Stimulated activated naive CD4-positive, alpha-beta T cell treated with Interleukin-2 at 50 U/mL for 16 hours (primary cell): ENCODE measurements around the gene MEGF11.

ENCODE experiments used
- DNase-seq: peaks from one replicate; lab custom pipeline; 2025; lab: John Stamatoyannopoulos, UW

MEGF11 gene

DNA sequence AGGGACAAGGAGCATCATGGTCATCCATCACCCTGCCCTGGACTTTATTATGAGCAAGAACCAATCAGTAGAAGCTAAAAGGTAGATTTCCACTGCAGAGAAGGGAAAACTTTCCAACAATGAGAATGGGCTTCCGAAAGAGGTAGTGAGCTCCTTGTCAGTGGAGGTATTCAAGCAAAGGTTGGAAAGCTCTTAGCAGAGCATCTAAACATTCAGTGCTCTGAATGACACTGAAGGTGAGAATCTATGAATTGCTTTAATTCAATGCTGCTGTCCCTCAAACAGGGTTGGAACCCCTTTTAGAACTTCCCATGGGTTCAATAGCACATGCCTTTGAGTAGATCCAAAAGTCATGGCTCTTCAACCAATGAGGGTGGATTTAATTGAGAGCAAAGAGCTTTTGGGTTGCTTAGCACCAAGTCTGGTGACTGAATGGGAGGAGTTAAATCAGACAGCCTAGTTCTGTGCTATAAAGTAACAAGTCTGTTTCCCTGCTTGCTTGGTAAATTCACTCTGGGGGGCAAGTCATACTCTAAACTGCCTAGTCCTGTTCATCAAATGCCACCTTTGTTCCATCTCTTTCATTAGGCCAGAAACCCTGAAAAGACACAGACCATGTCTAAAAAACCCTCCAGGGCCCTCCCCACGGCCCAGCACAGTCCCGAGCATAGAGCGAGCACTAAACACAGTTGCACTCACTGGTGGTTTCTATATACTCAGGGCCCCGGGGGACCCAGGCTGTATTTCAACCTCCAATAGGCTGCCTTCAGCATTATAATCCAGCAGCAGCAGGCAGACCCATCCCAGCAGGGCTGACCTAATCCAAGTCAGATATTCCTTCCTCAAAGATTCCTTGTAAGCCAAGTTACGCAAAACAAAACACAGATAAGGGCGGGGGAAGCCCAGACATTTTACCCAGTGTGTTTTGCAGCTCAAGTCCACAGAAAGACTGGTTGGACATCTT is 161.2 kb downstream of the MEGF11 start:
- no peak for DNase-seq

DNA sequence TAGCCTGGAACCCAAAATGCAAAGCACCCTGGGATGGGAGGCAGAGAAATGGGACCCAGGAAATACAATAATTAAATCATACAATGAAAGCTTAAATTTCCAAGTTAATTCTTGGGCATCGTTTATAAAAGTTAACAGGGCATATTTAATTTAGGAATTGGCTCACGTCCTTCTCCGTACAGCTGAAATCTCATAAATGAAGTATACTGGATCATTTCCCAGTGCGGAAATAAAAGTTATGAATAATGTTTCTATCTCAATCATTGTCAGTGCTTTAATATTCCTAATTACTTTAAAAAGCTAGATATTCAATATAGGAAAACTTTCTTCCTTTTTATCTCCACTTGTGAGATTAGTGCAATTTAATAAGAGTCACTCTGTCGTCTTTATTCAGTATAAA is 164.0 kb downstream of the MEGF11 start:
- no peak for DNase-seq

DNA sequence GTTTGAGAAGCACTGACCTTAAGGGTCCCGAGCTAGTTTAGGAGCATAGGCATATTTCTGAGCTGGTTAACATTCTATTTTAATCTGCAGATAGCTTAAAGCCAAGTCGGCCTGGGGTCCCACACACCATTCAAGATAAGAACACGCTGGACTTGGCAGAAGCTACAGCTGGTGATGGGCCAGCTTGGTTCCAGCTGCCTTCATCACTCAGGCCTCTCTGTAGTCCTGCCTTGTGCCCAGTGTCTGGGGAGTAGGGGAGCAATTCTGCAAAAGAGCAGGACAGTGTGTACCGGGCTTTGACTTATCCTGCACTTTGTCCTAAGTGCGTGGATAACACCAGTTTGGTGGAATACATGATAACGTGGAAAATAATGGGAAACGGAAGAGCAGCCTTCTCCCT is 164.5 kb downstream of the MEGF11 start:
- no peak for DNase-seq

- DNase-seq, result no peak
These were observed 168.4 kb downstream of the MEGF11 start for GRCh38 chr15:66085128-66085527.

GRCh38 chr15:66084704-66085103 is 168.8 kb downstream of the MEGF11 start:
- DNase-seq, result no peak

- DNase-seq, result no peak
These were observed 172.7 kb downstream of the MEGF11 start for GRCh38 chr15:66080717-66081398.

DNA sequence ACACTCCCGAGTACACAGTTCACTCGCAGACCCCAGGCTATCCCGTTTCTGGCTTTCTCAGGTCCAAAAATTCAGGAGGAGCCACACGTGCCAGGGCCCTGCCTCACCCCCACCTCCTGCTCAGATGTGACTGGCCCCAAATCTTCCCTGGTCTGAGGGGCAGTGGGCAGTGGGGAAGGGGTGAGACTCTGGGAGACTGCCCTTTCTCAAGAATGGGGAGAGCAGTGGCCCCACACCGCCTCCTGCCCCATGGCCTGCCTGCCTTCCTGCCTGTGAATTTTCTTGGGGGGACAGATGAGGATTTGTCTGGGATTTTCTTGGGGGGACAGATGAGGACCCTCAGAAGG is 174.6 kb downstream of the MEGF11 start:
- no peak for DNase-seq

DNA sequence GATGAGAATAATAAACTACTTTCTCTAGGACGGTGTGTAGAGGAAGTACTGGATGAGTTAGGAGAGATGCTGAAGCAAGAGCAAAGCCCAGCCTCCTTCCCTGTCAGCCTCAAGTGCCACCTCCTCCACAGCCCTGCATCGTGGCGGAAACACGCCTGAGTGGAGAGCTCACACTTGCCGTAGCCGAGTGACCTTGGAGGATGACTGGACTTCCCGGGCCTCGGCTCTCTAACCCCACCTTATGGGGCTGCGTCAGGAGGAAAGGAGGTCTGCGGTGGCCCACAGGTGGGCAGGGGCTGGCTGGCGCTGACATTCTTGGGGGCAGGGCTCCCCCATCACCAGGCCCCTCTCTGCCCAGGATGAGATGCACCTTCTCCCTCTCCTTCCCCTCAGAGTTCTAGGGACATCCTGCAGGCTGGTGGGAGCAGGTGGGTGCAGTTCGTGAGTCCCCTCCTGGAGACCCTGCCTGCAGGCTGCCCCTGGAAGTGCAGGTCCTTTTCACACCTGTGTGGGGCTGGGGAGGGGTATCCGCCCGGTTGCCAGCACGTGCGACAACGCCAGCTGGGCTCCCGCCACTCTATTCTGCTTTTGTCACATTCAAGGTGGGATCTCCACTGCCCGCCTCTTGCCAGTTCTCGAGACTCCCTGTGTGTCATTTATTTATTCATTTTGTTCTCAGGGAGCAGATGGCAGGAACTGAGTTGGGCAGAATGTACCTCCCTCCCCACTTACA is 175.2 kb downstream of the MEGF11 start:
- DNase-seq, result no peak

DNA sequence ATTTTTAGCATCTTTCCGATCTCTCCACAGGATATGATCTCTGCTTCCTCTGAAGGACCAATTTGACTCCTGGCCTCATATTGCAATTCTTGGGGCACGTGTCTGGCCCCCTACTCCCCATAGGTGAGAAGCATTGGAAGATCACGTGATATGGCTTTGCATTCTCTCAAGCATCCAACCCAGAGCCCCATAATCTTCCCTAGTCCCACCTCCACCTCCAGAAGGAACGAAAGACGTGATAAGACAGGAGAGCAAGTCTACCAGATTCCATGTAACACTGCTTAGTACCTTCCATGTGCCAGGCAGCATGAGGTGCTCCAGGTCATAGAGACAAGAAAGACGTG is 176.3 kb downstream of the MEGF11 start:
- no peak for DNase-seq

DNA sequence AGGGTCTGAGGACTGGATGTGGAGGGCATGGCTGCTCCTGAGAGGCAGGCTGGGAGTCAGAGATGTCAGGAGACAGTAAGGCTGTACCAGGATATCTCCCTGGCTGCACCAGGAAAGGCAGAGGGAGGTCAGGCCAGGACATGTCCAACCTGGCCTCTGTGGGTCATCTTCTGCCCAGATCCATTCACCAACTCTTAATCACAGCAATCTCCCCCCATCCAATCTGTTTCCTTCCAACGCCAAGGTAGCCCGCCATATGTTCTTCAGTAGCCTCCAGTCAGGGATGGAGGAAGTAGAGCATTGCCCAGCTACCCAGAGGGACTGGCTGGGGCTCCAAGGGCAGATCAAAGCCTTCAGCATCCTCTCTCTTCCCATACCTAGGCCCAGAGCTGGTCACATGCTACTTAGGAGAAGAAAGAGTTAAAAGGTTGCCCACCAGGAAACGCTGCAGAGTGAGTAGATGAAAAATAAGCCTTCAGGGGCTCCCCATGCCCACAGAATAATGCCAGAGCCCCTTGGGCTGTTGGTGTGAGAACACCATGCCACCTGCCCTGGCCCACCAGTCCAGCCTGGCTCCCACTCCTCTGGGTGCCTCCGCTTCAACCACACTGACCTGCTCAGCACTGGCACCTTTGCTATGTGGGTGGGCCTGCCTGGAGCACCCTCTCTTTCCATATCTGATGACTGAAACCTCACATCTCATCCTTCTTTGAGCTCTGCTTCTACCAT is 176.8 kb downstream of the MEGF11 start:
- no peak for DNase-seq

DNA sequence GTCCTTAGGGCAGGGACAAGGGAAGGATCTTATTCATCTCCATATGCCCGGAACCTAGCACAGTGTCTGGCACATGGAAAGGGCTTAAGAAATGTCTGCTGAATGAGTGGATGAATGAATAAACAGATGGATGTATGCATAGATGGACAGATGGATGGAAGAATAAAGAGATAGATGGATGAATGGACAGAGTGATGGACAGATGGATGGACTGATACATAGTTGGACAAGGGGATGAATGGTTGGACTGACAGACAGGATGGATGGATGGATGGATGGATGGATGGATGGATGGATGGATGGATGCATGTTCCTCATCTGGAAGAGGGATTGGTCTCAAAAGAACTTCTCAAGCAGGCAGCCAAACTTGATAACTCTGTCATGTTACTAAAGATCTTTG is 177.6 kb downstream of the MEGF11 start:
- DNase-seq, result no peak

DNA sequence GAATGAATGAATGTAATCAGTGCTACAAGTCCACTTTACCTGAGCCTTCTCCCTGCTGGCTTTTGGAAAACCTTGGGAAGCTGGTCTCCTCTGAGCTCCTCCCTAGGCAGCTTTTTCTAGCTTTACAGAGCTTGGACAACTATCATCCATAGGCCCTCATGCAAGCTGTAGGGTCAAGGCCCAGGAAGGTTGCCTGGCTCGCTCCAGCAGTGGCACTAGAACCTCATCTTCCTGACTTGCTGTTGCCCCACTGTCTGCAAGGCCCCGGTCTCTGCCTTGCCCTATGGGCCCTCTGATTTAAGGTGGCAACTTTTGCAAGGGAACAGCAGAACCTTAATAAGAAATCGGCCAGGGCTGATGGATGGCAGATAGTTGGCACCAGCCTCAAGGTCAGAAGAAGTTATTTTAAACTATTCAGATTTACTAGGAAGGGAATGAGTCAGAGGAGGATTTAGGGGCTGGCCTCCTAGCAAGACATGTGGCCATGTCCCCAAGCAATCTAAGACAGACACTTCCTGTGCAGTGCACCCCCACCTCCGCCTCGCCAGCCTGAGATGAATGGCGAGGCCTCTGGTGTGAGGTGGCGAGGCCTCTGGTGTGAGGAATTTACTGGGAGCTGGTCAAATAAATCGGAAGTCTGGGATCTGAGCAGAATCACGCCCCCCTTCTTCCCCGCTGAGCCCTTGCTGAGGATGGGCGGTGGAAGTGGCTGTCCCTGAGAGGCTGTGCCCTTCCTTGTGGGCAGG is 180.8 kb downstream of the MEGF11 start:
- no peak for DNase-seq

DNA sequence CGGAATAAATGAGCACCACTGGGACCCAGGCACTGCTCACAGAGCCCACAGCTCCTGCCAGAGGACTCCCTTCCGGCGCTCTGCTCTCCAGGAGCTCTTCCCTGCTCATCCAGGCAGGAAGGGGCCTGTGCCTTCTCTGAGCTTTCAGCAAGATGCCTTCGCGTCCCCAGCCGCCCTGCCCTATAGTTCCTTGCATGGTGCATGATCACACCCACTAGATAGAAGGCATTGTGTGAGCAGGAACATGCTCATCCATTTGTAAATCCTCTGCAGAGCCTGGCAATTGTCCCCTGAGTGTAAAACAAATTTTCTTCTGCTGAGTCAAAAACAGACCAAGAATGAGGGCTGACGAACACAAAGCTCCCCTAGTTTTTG is 181.6 kb downstream of the MEGF11 start:
- no peak for DNase-seq

DNA sequence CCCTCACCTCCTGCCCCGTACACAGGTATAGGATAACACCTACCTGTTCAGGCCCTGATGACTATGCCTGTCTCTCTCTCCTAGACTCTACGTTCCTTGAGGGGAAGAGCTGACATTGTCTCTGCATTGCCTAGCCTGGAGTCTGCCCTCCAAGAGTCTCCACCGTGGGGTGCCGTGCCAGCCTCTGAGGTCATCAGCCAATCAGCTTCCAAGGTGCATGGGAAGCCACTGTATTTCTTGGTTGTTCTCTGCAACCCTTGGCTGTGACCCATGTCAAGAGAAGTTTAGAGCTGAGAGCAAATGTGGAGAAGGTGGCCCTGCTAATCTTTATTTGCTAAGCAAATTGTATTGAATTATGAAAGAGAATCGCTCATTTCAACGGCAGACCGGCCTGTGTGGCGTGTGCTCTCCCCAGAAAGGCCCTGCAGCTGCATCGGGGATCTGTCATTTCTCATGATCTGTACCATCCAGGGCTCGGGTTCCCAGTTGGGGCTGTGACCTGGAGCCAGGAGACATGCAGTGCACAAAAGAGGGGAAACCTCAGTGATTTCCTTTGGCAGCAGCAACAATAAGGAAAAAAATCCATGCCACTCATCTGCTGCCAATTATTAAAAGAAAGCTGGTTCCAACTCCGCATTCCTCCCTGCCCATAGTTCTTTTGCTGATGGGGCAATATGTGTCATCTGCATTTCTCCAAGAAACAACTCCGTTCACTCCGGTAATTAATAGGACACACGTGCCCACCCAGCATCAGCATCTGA is 182.2 kb downstream of the MEGF11 start:
- no peak for DNase-seq

- DNase-seq, result no peak
These were observed 183.2 kb downstream of the MEGF11 start for GRCh38 chr15:66070220-66070934.

DNA sequence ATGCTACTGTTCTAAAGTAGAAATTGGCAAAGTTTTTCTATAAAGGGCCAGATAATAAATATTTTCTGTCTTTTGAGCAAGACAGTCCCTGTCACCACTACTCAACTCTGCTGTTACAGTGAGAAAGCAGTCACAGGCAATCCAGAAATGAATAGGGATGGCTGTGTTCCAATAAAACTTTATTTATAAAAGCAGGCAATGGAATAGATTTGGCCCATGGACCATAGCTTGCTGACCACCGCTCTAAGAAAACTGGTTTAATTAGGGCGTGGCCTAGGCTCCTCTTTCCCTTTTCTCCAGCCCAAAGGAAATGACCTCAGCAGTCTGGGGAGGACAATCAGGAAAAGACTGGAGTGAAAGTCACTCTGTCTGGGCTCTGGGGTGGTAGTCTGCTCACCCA is 183.8 kb downstream of the MEGF11 start:
- DNase-seq, result no peak

DNA sequence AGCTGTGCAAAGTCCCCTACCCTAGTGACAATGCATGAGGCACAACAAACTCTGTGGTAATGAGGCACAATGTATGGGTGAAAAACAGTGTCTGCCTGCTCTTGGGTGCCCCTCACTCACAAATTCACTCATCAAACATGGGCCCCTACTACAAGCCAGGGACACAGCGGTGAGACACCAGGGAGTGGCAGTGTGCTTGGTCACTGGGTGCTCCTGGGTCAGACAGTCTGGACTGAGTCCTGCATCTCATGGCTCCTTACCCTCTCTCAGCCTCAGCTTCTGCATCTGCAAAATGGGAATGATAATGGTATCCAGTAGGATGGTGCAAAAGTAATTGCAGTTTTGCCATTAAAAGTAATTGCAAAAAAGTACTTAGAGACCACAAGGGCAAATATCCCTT is 184.7 kb downstream of the MEGF11 start:
- no peak for DNase-seq

DNA sequence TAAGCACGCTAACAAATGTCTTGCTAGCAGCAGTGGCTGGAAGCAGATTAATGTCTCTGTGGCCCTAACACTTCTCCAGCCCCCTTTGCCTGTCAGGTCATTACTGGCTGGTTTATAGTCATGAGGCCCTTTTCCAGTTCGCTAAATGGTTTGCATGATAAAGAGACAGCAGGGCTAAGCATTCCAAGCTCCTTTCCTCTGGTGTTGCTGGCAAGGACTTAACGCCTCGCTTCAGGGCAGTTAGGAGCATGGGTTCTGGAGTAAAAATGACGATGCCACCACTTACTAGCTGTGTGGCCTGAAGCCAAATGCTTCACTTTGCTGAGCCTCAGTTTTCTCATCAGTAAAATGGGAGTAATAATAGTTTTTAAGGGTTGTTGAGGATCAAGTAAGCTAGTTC is 185.9 kb downstream of the MEGF11 start:
- DNase-seq, result no peak

GRCh38 chr15:66066481-66066880 is 187.1 kb downstream of the MEGF11 start:
- no peak for DNase-seq

DNA sequence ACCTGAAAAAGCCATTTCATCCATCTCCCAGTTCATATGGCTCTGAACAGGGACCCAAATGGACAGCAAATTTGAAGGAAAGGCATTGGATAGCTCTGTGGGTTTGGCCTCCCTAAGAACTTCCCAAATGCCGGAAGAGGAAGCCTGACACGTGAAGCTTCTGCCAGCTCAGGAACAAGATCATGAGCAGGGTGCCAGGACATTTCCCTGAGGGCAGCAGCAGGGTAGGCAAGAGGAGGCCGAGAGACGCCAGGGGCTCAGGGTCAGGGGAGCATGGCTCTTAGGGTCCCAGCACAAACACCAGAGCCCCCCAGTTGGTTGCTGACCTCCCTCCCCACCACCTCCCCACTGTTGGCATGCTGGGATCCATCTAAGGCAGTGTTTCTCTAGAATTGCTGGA is 187.5 kb downstream of the MEGF11 start:
- no peak for DNase-seq
